Endothelial cell of umbilical vein (primary cell): ENCODE data around the gene ENTPD7.

Source experiments
- EZH2 ChIP-seq: IDR thresholded peaks from 2 replicates; pipeline ENCODE4 v1.6.1; 2012; ENCODE audit warnings: borderline replicate concordance, low read depth, mild to moderate bottlenecking, moderate library complexity, low read length, inconsistent platforms; ENCODE audit not compliant: severe bottlenecking
- POLR2A ChIP-seq: IDR thresholded peaks from 2 replicates; pipeline ENCODE4 v1.6.1; 2012; ENCODE audit warnings: low read depth, mild to moderate bottlenecking, control low read depth, low read length

GRCh38 chr10:99631496-99631895 lies 27.8 kb upstream of the ENTPD7 start:
- no peak for TF ChIP-seq EZH2
- TF ChIP-seq POLR2A = no peak
